ENCODE measurements around the gene CDH16.

GRCh38 chr16:66947302-66948065, 28.8 kb upstream of the CDH16 start:
- TF ChIP-seq CTCF (IDR thresholded peaks at IDR 0.05) (peak; percentile 82), EZH2phosphoT487 (IDR thresholded peaks at IDR 0.05) (peak; percentile 48), EZH2 (IDR thresholded peaks at IDR 0.05) (no peak)
